PC-9 (cell line): ENCODE results near the gene TH. TPM values are rescaled to one million over a fixed set of nuclear protein-coding genes. Genes with fewer than 3 reads are reported as not detected.

Experiments
- BruUV-seq: library from RNA; stranded (reverse); fragments of 400-500 nt; replicated peaks from 2 replicates; lab custom pipeline; 2021; lab: Mats Ljungman, UMichigan
- CTCF ChIA-PET: fragments of 300-600 bp; sonication (Branson Sonifier 250); formaldehyde crosslinking; loops from one replicate; lab custom pipeline; 2022; ENCODE audit warnings: antibody characterized with exemption; lab: Charles Lee
- POLR2A ChIA-PET: fragments of 300-600 bp; sonication (Branson Sonifier 250); formaldehyde crosslinking; loops from one replicate; lab custom pipeline; 2022; ENCODE audit warnings: antibody characterized with exemption; ENCODE audit not compliant: unreplicated experiment; lab: Charles Lee
- DNase-seq, 2 experiments: peaks; one replicate each; pipeline versions ENCODE4 v3.0.0 to v3.0.0-alpha.2; 2015 to 2022; ENCODE audit warnings: mixed read lengths in 1 of 2
- H2AFZ ChIP-seq: fragments of 200-600 bp; sonication (generic); 2 replicates; pipeline ENCODE4 v1.8.1; 2017; ENCODE audit warnings: antibody characterized with exemption
- H3F3A ChIP-seq: fragments of 200-600 bp; sonication (generic); 2 replicates; pipeline ENCODE4 v1.8.1; 2017; ENCODE audit warnings: antibody characterized with exemption, mild to moderate bottlenecking, low read depth; ENCODE audit not compliant: insufficient read depth
- H3K27ac ChIP-seq: fragments of 200-600 bp; sonication (generic); 2 replicates; pipeline ENCODE4 v1.6.1; 2016; ENCODE audit warnings: mixed run types
- H3K27me3 ChIP-seq: fragments of 200-600 bp; sonication (generic); 2 replicates; pipeline ENCODE4 v1.6.1; 2016; ENCODE audit warnings: low read depth, mixed run types; ENCODE audit not compliant: insufficient read depth
- H3K36me3 ChIP-seq: fragments of 200-600 bp; sonication (generic); 2 replicates; pipeline ENCODE4 v1.6.1; 2016; ENCODE audit warnings: low read depth, mixed run types
- H3K4me1 ChIP-seq: fragments of 200-600 bp; sonication (generic); replicated peaks from 2 replicates; pipeline ENCODE4 v1.6.1; 2016; ENCODE audit warnings: mixed run types; ENCODE audit not compliant: insufficient read depth
- H3K4me2 ChIP-seq: fragments of 200-600 bp; sonication (generic); 2 replicates; pipeline ENCODE4 v1.6.1; 2017; ENCODE audit warnings: mixed run types
- H3K4me3 ChIP-seq: fragments of 200-600 bp; sonication (generic); 2 replicates; pipeline ENCODE4 v1.6.1; 2016; ENCODE audit warnings: mixed run types
- H3K79me2 ChIP-seq: fragments of 200-600 bp; sonication (generic); 2 replicates; pipeline ENCODE4 v1.6.1; 2017; ENCODE audit warnings: low read depth, mixed run types
- H3K9me2 ChIP-seq: fragments of 200-600 bp; sonication (generic); 2 replicates; pipeline ENCODE4 v1.8.1; 2017; ENCODE audit warnings: mild to moderate bottlenecking; ENCODE audit not compliant: insufficient read depth
- H3K9me3 ChIP-seq: fragments of 200-600 bp; sonication (generic); 2 replicates; pipeline ENCODE4 v1.8.1; 2016; ENCODE audit warnings: low read depth; ENCODE audit not compliant: insufficient read depth
- H4K20me1 ChIP-seq: fragments of 200-600 bp; sonication (generic); 2 replicates; pipeline ENCODE4 v1.8.1; 2017; ENCODE audit not compliant: insufficient read depth
- EZH2 ChIP-seq: fragments of 200-600 bp; sonication (generic); IDR thresholded peaks from 2 replicates; pipeline ENCODE4 v1.8.0; 2017; ENCODE audit warnings: antibody characterized with exemption, low read depth
- intact Hi-C: fragments of 100-400 bp; cut with micrococcal nuclease; formaldehyde crosslinking; loops from one replicate; pipeline ENCODE4 v1.10.0; 2022; ENCODE audit not compliant: unreplicated experiment
- total RNA-seq: library from RNA; stranded (reverse); gene quantifications from 2 replicates; pipeline ENCODE4 v1.2.3, GENCODE V29; 2021
- TF ChIP-seq, protein P1 (sequence below): fragments of 200-600 bp; sonication (generic); conservative IDR thresholded peaks from 2 replicates; pipeline ENCODE4 v1.6.1; 2017; ENCODE audit warnings: mixed run types, antibody characterized with exemption, mild to moderate bottlenecking, moderate library complexity

TH gene
- total RNA-seq, 1 experiment from 2014 or later, result 2.2 TPM

DNA sequence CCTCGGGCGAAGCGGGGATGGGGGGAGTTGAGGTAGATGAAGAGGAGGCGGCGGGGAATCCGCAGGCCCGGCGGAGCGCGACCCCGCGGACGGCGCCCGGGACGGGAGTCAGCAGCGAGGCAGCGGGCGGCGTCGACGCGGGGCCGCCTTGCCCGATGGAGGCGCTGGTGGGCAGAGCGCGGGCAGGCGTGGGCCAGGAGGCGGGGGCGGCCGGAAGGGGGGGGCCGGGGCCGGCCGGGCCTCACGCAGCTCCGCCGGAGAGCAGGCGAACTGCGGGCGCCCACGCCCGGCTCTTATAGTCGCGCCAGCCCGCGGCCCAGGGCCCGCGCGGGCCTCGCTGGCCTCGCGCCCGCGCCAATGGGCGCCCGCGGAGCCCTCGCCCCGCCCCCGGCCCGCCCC lies 32.5 kb downstream of the TH start, which contains the start of gene IGF2:
IGF2 (minus strand) TSS at position 267 of the 399 bp plus-strand sequence. CDS start 3,866 bp downstream, outside the sequence.
- CTCF ChIA-PET, result no interaction called here
- Histone ChIP-seq H3K27me3 (peaks cover 7% of the 10 kb centered on the region), H3K27ac (no peak within 1 kb of the TSS), H3K4me3 (no peak within 1 kb of the TSS), H3K36me3 (no peaks in the 10 kb centered on the region), H3K9me2 (no peaks in the 10 kb centered on the region), H3F3A (peaks cover 16% of the 10 kb centered on the region), H2AFZ (no peak within 1 kb of the TSS), H3K9me3 (no peaks in the 10 kb centered on the region), H3K4me1 (peaks cover 13% of the 10 kb centered on the region), H3K79me2 (no peaks in the 10 kb centered on the region), H4K20me1 (no peaks in the 10 kb centered on the region), H3K4me2 (peak within 1 kb of the TSS; percentile 59; the same call in 1 of the 2 replicates)
- intact Hi-C loops, result no loop called here
- DNase-seq, result no peak
- POLR2A ChIA-PET, result no interaction called here
- no TSS peak for BruUV-seq
- TF ChIP-seq, protein P1, sequence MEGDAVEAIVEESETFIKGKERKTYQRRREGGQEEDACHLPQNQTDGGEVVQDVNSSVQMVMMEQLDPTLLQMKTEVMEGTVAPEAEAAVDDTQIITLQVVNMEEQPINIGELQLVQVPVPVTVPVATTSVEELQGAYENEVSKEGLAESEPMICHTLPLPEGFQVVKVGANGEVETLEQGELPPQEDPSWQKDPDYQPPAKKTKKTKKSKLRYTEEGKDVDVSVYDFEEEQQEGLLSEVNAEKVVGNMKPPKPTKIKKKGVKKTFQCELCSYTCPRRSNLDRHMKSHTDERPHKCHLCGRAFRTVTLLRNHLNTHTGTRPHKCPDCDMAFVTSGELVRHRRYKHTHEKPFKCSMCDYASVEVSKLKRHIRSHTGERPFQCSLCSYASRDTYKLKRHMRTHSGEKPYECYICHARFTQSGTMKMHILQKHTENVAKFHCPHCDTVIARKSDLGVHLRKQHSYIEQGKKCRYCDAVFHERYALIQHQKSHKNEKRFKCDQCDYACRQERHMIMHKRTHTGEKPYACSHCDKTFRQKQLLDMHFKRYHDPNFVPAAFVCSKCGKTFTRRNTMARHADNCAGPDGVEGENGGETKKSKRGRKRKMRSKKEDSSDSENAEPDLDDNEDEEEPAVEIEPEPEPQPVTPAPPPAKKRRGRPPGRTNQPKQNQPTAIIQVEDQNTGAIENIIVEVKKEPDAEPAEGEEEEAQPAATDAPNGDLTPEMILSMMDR, result no peak
- no peak for TF ChIP-seq EZH2

DNA sequence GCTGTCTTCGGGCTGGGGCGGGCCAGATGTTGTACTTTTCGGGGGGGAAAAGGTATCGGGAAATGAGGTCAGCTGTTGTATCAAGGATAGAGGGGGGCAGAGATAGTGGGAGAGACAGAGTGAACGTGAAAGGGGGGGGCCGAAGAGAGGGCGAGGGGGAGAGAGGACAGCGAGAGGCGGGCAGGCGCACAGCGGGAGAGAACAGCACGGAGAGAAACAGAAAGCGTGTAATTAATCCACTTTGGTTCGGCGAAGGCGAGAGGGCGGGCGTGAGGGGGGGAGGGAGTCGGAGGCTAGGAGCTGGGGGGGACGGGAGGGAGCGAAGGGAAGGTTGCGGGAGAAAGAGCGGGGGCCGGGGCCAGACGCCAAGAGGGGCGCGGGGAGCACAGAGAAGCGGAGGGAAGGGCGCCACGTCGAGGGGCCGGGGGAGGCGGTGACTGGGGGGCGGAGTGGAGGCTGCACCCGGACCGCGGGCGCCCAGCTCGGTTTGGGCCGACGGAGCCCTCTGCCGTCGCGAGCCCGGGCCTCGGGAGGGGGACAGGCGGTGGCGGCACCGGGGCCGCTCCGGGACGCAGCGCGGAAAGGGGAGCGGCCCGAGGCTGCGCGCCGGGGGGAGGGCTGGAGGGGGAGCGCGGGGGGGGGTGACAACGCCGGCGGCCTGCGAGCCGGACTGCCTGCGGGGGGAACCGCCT lies 33.0 kb downstream of the TH start:
- TF ChIP-seq, protein P1, result no peak
- TF ChIP-seq EZH2, result no peak
- intact Hi-C loops, result no loop called here
- Histone ChIP-seq H3F3A (peaks cover 16% of the 10 kb centered on the region), H3K4me1 (peaks cover 13% of the 10 kb centered on the region), H2AFZ (no peak overlapping the region), H3K27me3 (peaks cover 10% of the 10 kb centered on the region), H4K20me1 (no peaks in the 10 kb centered on the region), H3K9me2 (no peaks in the 10 kb centered on the region), H3K9me3 (no peaks in the 10 kb centered on the region), H3K4me2 (peak overlapping the region; percentile 59; the same call in 1 of the 2 replicates), H3K79me2 (no peaks in the 10 kb centered on the region), H3K36me3 (no peaks in the 10 kb centered on the region), H3K4me3 (no peak overlapping the region), H3K27ac (no peak overlapping the region)
- no TSS peak for BruUV-seq
- ChIA-PET CTCF (no interaction called here), POLR2A (no interaction called here)
- DNase-seq, result no peak

DNA sequence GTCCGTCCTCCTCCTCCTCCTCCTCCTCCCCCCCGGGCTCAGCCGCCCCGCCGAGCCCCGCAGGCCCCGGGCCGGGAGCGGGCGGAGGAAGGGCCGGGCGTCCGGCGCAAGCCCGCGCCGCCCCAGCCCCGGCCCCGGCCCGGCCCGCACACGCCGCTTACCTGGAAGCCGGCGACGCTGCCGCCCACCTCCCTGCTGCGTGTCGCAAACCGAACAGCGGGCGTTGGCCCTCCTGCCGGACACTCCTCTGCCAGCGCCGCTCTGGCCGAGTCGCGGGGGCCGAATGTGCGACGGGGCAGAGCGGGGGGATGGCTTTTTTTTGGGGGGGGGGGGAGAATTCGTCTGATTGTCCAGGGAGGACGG lies 33.6 kb downstream of the TH start:
- intact Hi-C loops, result no loop called here
- CTCF ChIA-PET, result no interaction called here
- DNase-seq, result no peak
- Histone ChIP-seq H3K4me2 (peak overlapping the region; percentile 59), H3K36me3 (no peaks in the 10 kb centered on the region), H3K79me2 (no peaks in the 10 kb centered on the region), H3K4me1 (peaks cover 13% of the 10 kb centered on the region), H3K4me3 (no peak overlapping the region), H3K9me2 (no peaks in the 10 kb centered on the region), H3F3A (peaks cover 16% of the 10 kb centered on the region), H3K27me3 (peaks cover 14% of the 10 kb centered on the region), H2AFZ (no peak overlapping the region), H3K27ac (no peak overlapping the region), H4K20me1 (no peaks in the 10 kb centered on the region), H3K9me3 (no peaks in the 10 kb centered on the region)
- BruUV-seq, result no TSS peak
- TF ChIP-seq, protein P1, result no peak
- TF ChIP-seq EZH2, result no peak
- POLR2A ChIA-PET, result no interaction called here
